Gastrocnemius medialis (tissue), 4 donors: Measurements from ENCODE around the gene DENND5B. TPM values are rescaled to one million over a fixed set of nuclear protein-coding genes. Genes with fewer than 3 reads are reported as not detected.
A peak's percentile ranks its signal among the peaks of the same experiment; 100 is the strongest.

Experiments
- ATAC-seq, 2 donors: fragments of 150-250 bp; one replicate each; pipeline ENCODE4 v1.9.1; 2016
- DNase-seq, 2 donors: peaks; one replicate each; pipeline ENCODE4 v3.0.0-alpha.2; 2019
- H3K27ac ChIP-seq, 4 donors: fragments of 200-600 bp; sonication (generic); 1 replicate in 1 of 4; 2 replicates in 3 of 4; pipeline ENCODE4 v1.5.1; 2016 to 2018; ENCODE audit warnings: mild to moderate bottlenecking in 2 of 4, moderate library complexity in 1 of 4
- H3K27me3 ChIP-seq, 3 donors: fragments of 200-600 bp; sonication (generic) in 2 of 3; 1 replicate in 1 of 3; 2 replicates in 2 of 3; pipeline versions ENCODE4 v1.5.1 to v1.6.0; 2016 to 2019; ENCODE audit warnings: mild to moderate bottlenecking in 1 of 3, moderate library complexity in 1 of 3
- H3K36me3 ChIP-seq, 2 donors: fragments of 200-600 bp; sonication (generic) in 1 of 2; one replicate each; pipeline ENCODE4 v1.5.1; 2017 to 2018
- H3K4me1 ChIP-seq, 2 donors: fragments of 200-600 bp; sonication (generic) in 1 of 2; one replicate each; pipeline ENCODE4 v1.5.1; 2016 to 2017; ENCODE audit warnings: mild to moderate bottlenecking in 2 of 2
- H3K4me3 ChIP-seq, 4 donors: fragments of 200-600 bp; sonication (generic) in 3 of 4; 1 replicate in 1 of 4; 2 replicates in 3 of 4; pipeline ENCODE4 v1.5.1; 2016 to 2019; ENCODE audit warnings: mild to moderate bottlenecking in 2 of 4
- H3K9me3 ChIP-seq, 3 donors: fragments of 200-600 bp; sonication (generic) in 2 of 3; 1 replicate in 1 of 3; 2 replicates in 2 of 3; pipeline ENCODE4 v1.5.1; 2016 to 2019
- CTCF ChIP-seq, 5 experiments: fragments of 450-650 bp in 3 of 5; fragments of 200-600 bp in 2 of 5; sonication (generic) in 2 of 5; IDR thresholded peaks in 4 of 5; conservative IDR thresholded peaks in 1 of 5; 1 replicate in 4 of 5; 2 replicates in 1 of 5; pipeline ENCODE4 v1.5.1; 2016 to 2019; ENCODE audit warnings: antibody characterized with exemption in 5 of 5, mild to moderate bottlenecking in 3 of 5, moderate library complexity in 3 of 5
- POLR2A ChIP-seq, 2 donors: fragments of 450-650 bp; IDR thresholded peaks; one replicate each; pipeline ENCODE4 v1.6.1; 2017; ENCODE audit warnings: antibody characterized with exemption in 2 of 2, mild to moderate bottlenecking in 2 of 2, moderate library complexity in 2 of 2
- in situ Hi-C, 4 donors: fragments of 200-750 bp; cut with MboI; loops; one replicate each; pipeline versions ENCODE4 v1.15.0 to v1.8.0; 2017; ENCODE audit warnings: low sequenced_read_pairs in 4 of 4
- intact Hi-C: fragments of 100-400 bp; cut with DNase I; formaldehyde crosslinking; loops from one replicate; pipeline ENCODE4 v1.15.1; 2023; ENCODE audit warnings: low total_unique reads
- total RNA-seq, 4 donors: library from RNA; depleted of rRNA; stranded (reverse); fragments of >200 nt; gene quantifications; one replicate each; pipeline versions ENCODE4 v1.1.0 to v1.2.3, GENCODE V29; 2016

The DENND5B gene
- total RNA-seq, 4 donors from 2014 or later, result 12.5 to 33.7 (median 26.7) TPM

GRCh38 chr12:31519511-31519910, 71.4 kb downstream of the DENND5B start:
- Histone ChIP-seq H3K9me3 (no peaks in the 10 kb centered on the region), H3K36me3 (no peaks in the 10 kb centered on the region), H3K27ac (no peak overlapping the region), H3K4me3 (no peak overlapping the region), H3K27me3 (no peaks in the 10 kb centered on the region), H3K4me1 (peaks cover 43 to 59% of the 10 kb centered on the region in 2 donors)
- ATAC-seq, result no peak
- intact Hi-C loops, result no loop called here
- no peak for DNase-seq
- no peak for TF ChIP-seq POLR2A (IDR thresholded peaks at IDR 0.05)
- no peak for TF ChIP-seq CTCF (IDR thresholded peaks at IDR 0.05 in 4 of 5, conservative IDR thresholded peaks at IDR 0.05 in 1 of 5)
- in situ Hi-C loops, result no loop called here

DNA sequence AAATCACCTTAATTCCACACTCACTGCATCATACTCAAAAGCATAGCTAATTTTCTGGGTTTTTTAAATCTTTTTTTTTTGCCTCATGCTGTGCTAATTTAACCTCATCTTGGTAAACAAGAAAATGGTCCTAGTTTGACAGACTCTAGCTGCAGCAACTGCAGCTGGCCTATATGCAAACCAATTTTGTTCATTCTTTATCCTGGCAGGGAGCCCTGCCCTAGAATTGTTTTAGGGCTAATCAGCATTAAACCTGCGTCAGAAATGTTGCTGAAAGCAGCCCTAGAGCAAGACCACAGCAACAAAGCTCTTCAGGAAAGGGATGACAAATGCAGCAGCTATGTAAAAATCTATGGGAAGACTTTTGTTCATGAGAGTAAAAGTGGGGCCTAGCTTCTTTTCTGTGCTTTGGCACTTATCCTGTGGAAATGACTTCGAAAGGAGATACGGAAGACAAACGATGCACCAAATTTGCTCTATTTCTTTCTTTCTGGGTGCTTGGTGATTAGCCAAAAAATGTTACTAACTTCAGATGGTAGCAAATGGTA, 72.2 kb downstream of the DENND5B start:
- TF ChIP-seq CTCF (IDR thresholded peaks at IDR 0.05 in 4 of 5, conservative IDR thresholded peaks at IDR 0.05 in 1 of 5) (no peak), POLR2A (IDR thresholded peaks at IDR 0.05) (no peak)
- peaks cover 38 to 55% of the 10 kb centered on the region in 2 donors for H3K4me1 ChIP-seq
- no peak overlapping the region for H3K4me3 ChIP-seq
- no peak for DNase-seq
- no peaks in the 10 kb centered on the region for H3K9me3 ChIP-seq
- ATAC-seq, result no peak
- no peaks in the 10 kb centered on the region for H3K27me3 ChIP-seq
- intact Hi-C loops (no loop called here), in situ Hi-C loops (no loop called here)
- H3K36me3 ChIP-seq, result no peaks in the 10 kb centered on the region
- peak overlapping the region in 1 of 4 donors; percentile 16 for H3K27ac ChIP-seq

- Histone ChIP-seq H3K27me3 (no peaks in the 10 kb centered on the region), H3K9me3 (no peaks in the 10 kb centered on the region), H3K36me3 (no peaks in the 10 kb centered on the region), H3K4me1 (peaks cover 38 to 55% of the 10 kb centered on the region in 2 donors), H3K4me3 (no peak overlapping the region), H3K27ac (peak overlapping the region in 1 of 4 donors; percentile 16)
- in situ Hi-C loops (no loop called here), intact Hi-C loops (no loop called here)
- no peak for ATAC-seq
- TF ChIP-seq CTCF (IDR thresholded peaks at IDR 0.05 in 4 of 5, conservative IDR thresholded peaks at IDR 0.05 in 1 of 5) (no peak), POLR2A (IDR thresholded peaks at IDR 0.05) (no peak)
- no peak for DNase-seq
Observed at GRCh38 chr12:31517994-31518393, 72.9 kb downstream of the DENND5B start.

DNA sequence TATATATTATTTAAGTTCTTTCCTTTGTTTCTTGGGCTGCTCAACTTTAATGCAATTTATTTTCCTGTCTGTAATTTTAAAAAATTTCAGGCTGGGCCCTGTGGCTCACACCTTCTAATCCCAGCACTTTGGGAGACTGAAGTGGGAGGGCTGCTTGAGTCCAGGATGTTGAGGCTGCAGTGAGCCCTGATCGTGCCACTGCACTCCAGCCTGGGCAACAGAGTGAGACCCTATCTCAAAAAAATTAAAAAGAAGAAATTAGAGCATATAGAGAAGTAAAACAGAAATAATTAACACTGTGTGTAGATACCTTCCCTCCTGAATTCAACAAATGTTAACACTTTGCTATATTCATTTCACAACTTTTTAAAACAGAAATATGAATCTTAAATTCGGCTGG, 74.2 kb downstream of the DENND5B start:
- no peaks in the 10 kb centered on the region for H3K27me3 ChIP-seq
- H3K4me3 ChIP-seq, result no peak overlapping the region
- peaks cover 38 to 46% of the 10 kb centered on the region in 2 donors for H3K4me1 ChIP-seq
- no peak overlapping the region for H3K27ac ChIP-seq
- in situ Hi-C loops, result no loop called here
- intact Hi-C loops, result no loop called here
- TF ChIP-seq CTCF (IDR thresholded peaks at IDR 0.05 in 4 of 5, conservative IDR thresholded peaks at IDR 0.05 in 1 of 5) (no peak), POLR2A (IDR thresholded peaks at IDR 0.05) (no peak)
- H3K36me3 ChIP-seq, result no peaks in the 10 kb centered on the region
- no peaks in the 10 kb centered on the region for H3K9me3 ChIP-seq
- no peak for ATAC-seq
- DNase-seq, result no peak

GRCh38 chr12:31514912-31515311, 76.0 kb downstream of the DENND5B start:
- Histone ChIP-seq H3K27me3 (no peaks in the 10 kb centered on the region), H3K4me1 (peaks cover 26 to 42% of the 10 kb centered on the region in 2 donors), H3K9me3 (no peaks in the 10 kb centered on the region), H3K27ac (no peak overlapping the region), H3K4me3 (no peak overlapping the region), H3K36me3 (no peaks in the 10 kb centered on the region)
- intact Hi-C loops, result no loop called here
- in situ Hi-C loops, result no loop called here
- DNase-seq, result no peak
- no peak for TF ChIP-seq POLR2A (IDR thresholded peaks at IDR 0.05)
- ATAC-seq, result no peak
